Activated CD8-positive, alpha-beta memory T cell treated with anti-CD3 and anti-CD28 coated beads for 4 hours (primary cell): Measurements from ENCODE around the gene RPRD1B.
A peak's percentile ranks its signal among the peaks of the same experiment; 100 is the strongest.
"Not testable (repeated sequence)": the region's sequence is repeated elsewhere in the genome, so short reads cannot be mapped to it uniquely, and the experiment has no call there.

ENCODE experiments used
- DNase-seq, 2 donors: peaks; one replicate each; pipeline ENCODE4 v3.0.0-alpha.2; 2020; ENCODE audit warnings: low read depth in 2 of 2

RPRD1B gene

GRCh38 chr20:38001173-38001875 lies 32.2 kb upstream of the RPRD1B start:
- no peak for DNase-seq

GRCh38 chr20:38001981-38002380 lies 31.6 kb upstream of the RPRD1B start:
- DNase-seq: no peak

- no peak for DNase-seq
These were observed 31.1 kb upstream of the RPRD1B start for GRCh38 chr20:38002422-38002821.

GRCh38 chr20:38004416-38004815 lies 29.1 kb upstream of the RPRD1B start:
- no peak for DNase-seq

- no peak for DNase-seq
These were observed 27.6 kb upstream of the RPRD1B start for GRCh38 chr20:38005903-38006302.

- DNase-seq: no peak
These were observed 26.0 kb upstream of the RPRD1B start for GRCh38 chr20:38007526-38007925.

GRCh38 chr20:38008233-38008944 lies 25.2 kb upstream of the RPRD1B start:
- DNase-seq: no peak

GRCh38 chr20:38009416-38009815 lies 24.1 kb upstream of the RPRD1B start:
- not testable (repeated sequence) for DNase-seq

- no peak for DNase-seq
These were observed 21.9 kb upstream of the RPRD1B start for GRCh38 chr20:38011696-38012095.

- DNase-seq: no peak
These were observed 21.2 kb upstream of the RPRD1B start for GRCh38 chr20:38012332-38012731.

- no peak for DNase-seq
These were observed 19.7 kb upstream of the RPRD1B start for GRCh38 chr20:38013887-38014286.

- no peak for DNase-seq
These were observed 15.6 kb upstream of the RPRD1B start for GRCh38 chr20:38017959-38018358.

- DNase-seq: no peak
These were observed 15.2 kb upstream of the RPRD1B start for GRCh38 chr20:38018385-38018784.

- DNase-seq: no peak
These were observed 12.3 kb upstream of the RPRD1B start for GRCh38 chr20:38021087-38021772.

- no peak for DNase-seq
These were observed 10.2 kb upstream of the RPRD1B start for GRCh38 chr20:38023181-38024001.

- no peak for DNase-seq
These were observed 9.1 kb upstream of the RPRD1B start for GRCh38 chr20:38024496-38024895.

- DNase-seq: no peak
These were observed 4.1 kb upstream of the RPRD1B start for GRCh38 chr20:38029453-38029852.

GRCh38 chr20:38031957-38032356 lies 1.6 kb upstream of the RPRD1B start:
- no peak for DNase-seq

GRCh38 chr20:38032585-38033329 lies 789 bp upstream of the RPRD1B start:
- DNase-seq: peak; percentile 32 to 53

GRCh38 chr20:38034108-38034649 lies 633 bp downstream of the RPRD1B start:
- DNase-seq: no peak

GRCh38 chr20:38034961-38035360 lies 1.4 kb downstream of the RPRD1B start:
- DNase-seq: no peak
